ENCODE data around the gene UGGT1. TPM values are rescaled to one million over a fixed set of nuclear protein-coding genes. Genes with fewer than 3 reads are reported as not detected.

The UGGT1 gene
- total RNA-seq, 2 donors from 2014 or later = 66.9 to 78.6 TPM

GRCh38 chr2:128058114-128058513 lies 32.9 kb upstream of the UGGT1 start:
- Mint-ChIP-seq H3K27me3 (ENCODE audit: insufficient read depth) (peaks cover 1% of the 10 kb centered on the region), H3K4me1 (peaks cover 3% of the 10 kb centered on the region), H3K36me3 (ENCODE audit: low read depth) (no peaks in the 10 kb centered on the region), H3K27ac (peak overlapping the region; percentile 6), H3K9me3 (peaks cover 2% of the 10 kb centered on the region), H3K4me3 (no peak overlapping the region)
- Histone ChIP-seq H3K27ac (ENCODE audit: low read depth, low read length) (no peak overlapping the region), H3K36me3 (ENCODE audit: control insufficient read depth, insufficient read depth, low read length) (no peaks in the 10 kb centered on the region), H3K4me3 (ENCODE audit: low read length) (peak overlapping the region; percentile 24), H3K4me1 (ENCODE audit: control insufficient read depth, insufficient read depth, low read length) (peaks cover 6% of the 10 kb centered on the region), H3K9ac (ENCODE audit: extremely low read depth, low read length, poor library complexity, severe bottlenecking) (no peak overlapping the region), H3K9me3 (ENCODE audit: control insufficient read depth, low read length) (no peaks in the 10 kb centered on the region), H3K27me3 (ENCODE audit: control insufficient read depth, insufficient read depth, low read length, poor library complexity, severe bottlenecking) (no peaks in the 10 kb centered on the region)
- WGBS, 2 experiments (ENCODE audit: insufficient coverage in 1 of 2, insufficient read length in 1 of 2) = 77 to 80% methylated on average over 1 to 2 of the region's 2 CpGs
- DNase-seq = no peak
- TF ChIP-seq, protein P1, sequence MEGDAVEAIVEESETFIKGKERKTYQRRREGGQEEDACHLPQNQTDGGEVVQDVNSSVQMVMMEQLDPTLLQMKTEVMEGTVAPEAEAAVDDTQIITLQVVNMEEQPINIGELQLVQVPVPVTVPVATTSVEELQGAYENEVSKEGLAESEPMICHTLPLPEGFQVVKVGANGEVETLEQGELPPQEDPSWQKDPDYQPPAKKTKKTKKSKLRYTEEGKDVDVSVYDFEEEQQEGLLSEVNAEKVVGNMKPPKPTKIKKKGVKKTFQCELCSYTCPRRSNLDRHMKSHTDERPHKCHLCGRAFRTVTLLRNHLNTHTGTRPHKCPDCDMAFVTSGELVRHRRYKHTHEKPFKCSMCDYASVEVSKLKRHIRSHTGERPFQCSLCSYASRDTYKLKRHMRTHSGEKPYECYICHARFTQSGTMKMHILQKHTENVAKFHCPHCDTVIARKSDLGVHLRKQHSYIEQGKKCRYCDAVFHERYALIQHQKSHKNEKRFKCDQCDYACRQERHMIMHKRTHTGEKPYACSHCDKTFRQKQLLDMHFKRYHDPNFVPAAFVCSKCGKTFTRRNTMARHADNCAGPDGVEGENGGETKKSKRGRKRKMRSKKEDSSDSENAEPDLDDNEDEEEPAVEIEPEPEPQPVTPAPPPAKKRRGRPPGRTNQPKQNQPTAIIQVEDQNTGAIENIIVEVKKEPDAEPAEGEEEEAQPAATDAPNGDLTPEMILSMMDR (conservative IDR thresholded peaks at IDR 0.05) = no peak

- no peaks in the 10 kb centered on the region for H3K36me3 ChIP-seq (ENCODE audit: control insufficient read depth, insufficient read depth, low read length)
- no peak overlapping the region for H3K4me3 Mint-ChIP-seq
- TF ChIP-seq, protein P1 (conservative IDR thresholded peaks at IDR 0.05) = no peak
- H3K27me3 Mint-ChIP-seq (ENCODE audit: insufficient read depth) = peaks cover 1% of the 10 kb centered on the region
- no peaks in the 10 kb centered on the region for H3K9me3 ChIP-seq (ENCODE audit: control insufficient read depth, low read length)
- no peaks in the 10 kb centered on the region for H3K9me3 Mint-ChIP-seq
- no peak overlapping the region for H3K27ac ChIP-seq (ENCODE audit: low read depth, low read length)
- no peak overlapping the region for H3K27ac Mint-ChIP-seq
- no peaks in the 10 kb centered on the region for H3K27me3 ChIP-seq (ENCODE audit: control insufficient read depth, insufficient read depth, low read length, poor library complexity, severe bottlenecking)
- H3K4me3 ChIP-seq (ENCODE audit: low read length) = no peak overlapping the region
- WGBS, 2 experiments (ENCODE audit: insufficient coverage in 1 of 2, insufficient read length in 1 of 2) = 94 to 96% methylated on average over 6 to 8 of the region's 8 CpGs
- no peak for DNase-seq
- peaks cover 6% of the 10 kb centered on the region for H3K4me1 ChIP-seq (ENCODE audit: control insufficient read depth, insufficient read depth, low read length)
- H3K9ac ChIP-seq (ENCODE audit: extremely low read depth, low read length, poor library complexity, severe bottlenecking) = no peak overlapping the region
- H3K4me1 Mint-ChIP-seq = peaks cover 3% of the 10 kb centered on the region
- H3K36me3 Mint-ChIP-seq (ENCODE audit: low read depth) = no peaks in the 10 kb centered on the region
These were observed 28.4 kb upstream of the UGGT1 start for GRCh38 chr2:128062571-128062970.

DNA sequence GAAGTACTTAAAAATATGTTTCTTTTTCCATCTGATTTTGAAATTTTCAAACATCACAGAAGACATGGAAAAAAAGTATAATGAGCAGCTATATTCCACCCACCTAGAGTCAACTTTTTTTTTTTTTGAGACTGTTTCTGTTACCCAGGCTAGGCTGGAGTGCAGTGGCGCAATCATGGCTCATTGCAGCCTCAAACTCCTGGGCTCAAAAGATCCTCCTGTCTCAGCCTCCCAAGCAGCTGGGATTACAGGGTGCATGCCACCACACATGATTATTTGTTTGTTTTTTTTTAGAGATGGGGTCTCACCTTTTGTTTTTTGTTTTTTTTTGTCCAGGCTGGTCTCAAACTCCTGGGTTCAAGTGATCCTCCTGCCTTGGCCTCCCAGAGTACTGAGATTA lies 26.6 kb upstream of the UGGT1 start:
- no peaks in the 10 kb centered on the region for H3K4me1 ChIP-seq (ENCODE audit: control insufficient read depth, insufficient read depth, low read length)
- H3K9me3 Mint-ChIP-seq = no peaks in the 10 kb centered on the region
- H3K27ac ChIP-seq (ENCODE audit: low read depth, low read length) = no peak overlapping the region
- no peaks in the 10 kb centered on the region for H3K36me3 ChIP-seq (ENCODE audit: control insufficient read depth, insufficient read depth, low read length)
- no peaks in the 10 kb centered on the region for H3K27me3 ChIP-seq (ENCODE audit: control insufficient read depth, insufficient read depth, low read length, poor library complexity, severe bottlenecking)
- no peak for DNase-seq
- H3K9ac ChIP-seq (ENCODE audit: extremely low read depth, low read length, poor library complexity, severe bottlenecking) = no peak overlapping the region
- H3K27ac Mint-ChIP-seq = no peak overlapping the region
- H3K36me3 Mint-ChIP-seq (ENCODE audit: low read depth) = no peaks in the 10 kb centered on the region
- H3K4me1 Mint-ChIP-seq = no peaks in the 10 kb centered on the region
- peaks cover 1% of the 10 kb centered on the region for H3K27me3 Mint-ChIP-seq (ENCODE audit: insufficient read depth)
- no peaks in the 10 kb centered on the region for H3K9me3 ChIP-seq (ENCODE audit: control insufficient read depth, low read length)
- H3K4me3 ChIP-seq (ENCODE audit: low read length) = no peak overlapping the region
- WGBS, 2 experiments (ENCODE audit: insufficient coverage in 1 of 2, insufficient read length in 1 of 2) = 92 to 100% methylated on average over 1 of the region's 1 CpG
- TF ChIP-seq, protein P1 (conservative IDR thresholded peaks at IDR 0.05) = no peak
- no peak overlapping the region for H3K4me3 Mint-ChIP-seq

All from endodermal cell (in vitro differentiated cells).